ENCODE data around the gene ME3. TPM values are rescaled to one million over a fixed set of nuclear protein-coding genes. Genes with fewer than 3 reads are reported as not detected.

Gene ME3
- total RNA-seq, 1 experiment from 2014 or later: not detected

DNA sequence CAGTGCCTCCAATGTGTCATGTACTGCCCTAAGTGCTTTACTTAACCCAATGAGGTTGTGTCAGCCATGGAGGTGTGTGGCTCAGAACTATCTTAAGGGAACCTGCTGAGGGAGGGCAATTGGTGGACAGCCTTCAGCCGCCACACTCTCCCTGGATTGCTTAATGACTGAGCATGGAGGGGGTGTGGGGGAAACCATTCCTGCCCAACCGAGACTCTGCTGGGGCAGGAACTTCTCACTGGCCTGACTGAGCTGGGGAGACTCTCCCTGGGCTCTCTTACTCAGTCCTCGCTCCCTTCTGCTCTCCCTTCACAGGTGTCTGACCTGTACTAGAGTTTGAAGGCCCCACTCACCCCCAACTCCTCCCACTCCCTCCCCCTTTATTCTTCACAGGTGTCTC lies 183.0 kb downstream of the ME3 start:
- no peak for DNase-seq (ENCODE audit: low spot score)

DNA sequence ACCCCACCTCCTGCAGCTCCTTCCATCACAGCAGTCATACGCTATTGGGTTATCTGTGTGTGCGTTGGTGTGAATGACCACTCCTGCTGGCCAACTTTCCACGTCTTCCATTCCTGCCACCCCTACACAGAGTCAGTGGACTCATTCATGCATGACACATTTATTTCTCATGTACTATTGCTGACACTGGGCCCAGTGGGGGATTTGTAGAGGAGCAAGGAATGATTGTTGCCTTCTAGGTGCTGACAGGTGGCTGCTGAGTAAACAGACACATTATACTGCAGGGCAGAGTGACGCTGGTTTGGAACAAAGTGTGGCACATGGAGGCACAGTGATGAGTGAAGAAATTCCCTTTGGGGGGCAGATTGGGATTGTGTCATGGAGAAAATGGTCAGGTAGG lies 183.9 kb downstream of the ME3 start:
- DNase-seq (ENCODE audit: low spot score): no peak

DNA sequence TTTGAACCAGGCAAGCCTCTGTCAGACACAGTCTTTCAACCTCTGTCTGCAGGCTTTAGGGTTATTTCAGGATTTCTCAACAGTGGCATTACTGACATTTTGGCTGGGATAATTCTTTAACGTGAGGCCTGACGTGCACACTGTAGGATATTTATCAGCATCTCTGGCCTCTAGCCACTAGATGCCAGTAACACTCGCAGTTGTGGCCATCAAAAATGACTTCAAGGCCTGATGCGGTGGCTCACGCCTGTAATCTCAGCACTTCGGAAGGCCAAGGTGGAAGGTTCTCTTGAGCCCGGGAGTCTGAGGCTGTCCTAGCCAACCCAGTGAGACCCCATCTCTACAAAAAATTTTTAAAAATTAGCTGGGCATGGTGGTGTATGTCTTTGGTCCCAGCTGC lies 184.7 kb downstream of the ME3 start:
- DNase-seq (ENCODE audit: low spot score): no peak

DNA sequence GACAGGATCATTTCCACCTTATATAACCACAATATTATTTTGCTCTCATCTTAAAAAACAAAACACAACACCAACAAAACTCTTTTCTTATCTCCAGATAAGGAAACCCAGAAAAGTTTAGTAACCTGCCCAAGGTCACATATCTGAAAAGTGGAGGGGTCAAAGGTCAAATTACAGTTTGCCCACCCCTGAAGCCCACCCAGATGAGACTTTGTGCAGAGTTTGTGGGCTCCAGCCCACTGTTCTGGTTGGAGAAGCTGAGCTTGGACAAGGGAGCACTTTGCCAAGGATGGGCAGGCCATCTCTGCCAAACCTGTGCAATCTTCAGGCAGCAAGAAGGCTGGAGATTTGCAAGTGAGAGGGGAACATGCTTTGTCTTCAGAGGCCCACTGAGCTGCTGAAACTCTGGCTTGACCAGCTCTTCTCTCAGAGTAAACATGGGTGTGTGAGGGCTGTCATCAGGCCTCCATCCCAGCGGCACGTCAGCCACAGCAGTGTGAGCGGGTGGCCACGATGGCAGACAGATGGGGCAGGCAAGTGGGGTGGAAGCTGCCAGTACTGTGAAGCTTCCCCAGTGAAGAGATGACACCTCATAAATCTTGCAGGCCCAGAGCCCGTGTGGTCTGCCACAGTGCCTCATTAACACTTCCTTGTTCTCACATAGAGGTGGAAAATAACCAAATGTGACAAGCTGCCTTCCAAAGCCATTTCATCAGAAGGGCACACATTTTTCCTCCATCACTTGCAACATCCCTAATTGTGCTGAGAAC lies 186.0 kb downstream of the ME3 start:
- no peak for DNase-seq (ENCODE audit: low spot score)

DNA sequence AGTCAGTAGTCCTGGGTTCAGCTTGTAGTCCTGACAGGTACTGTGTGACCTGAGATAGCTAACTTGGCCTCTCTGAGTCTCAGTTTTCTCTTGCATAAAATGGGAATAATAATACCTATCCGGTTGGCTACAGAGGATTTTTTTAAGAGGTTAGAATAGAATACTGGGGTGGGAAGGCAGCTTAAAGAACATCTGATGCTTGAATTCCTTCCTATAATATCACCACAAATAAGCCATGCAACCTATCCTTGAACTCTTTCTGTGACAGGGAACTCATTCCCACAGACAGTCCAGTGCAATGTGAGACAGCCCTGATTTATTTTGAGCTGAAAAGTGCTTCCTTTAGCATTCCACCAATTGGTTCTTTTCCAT lies 187.6 kb downstream of the ME3 start:
- no peak for DNase-seq (ENCODE audit: low spot score)

- peak; percentile 85 for DNase-seq (ENCODE audit: low spot score)
These were observed 188.2 kb downstream of the ME3 start for GRCh38 chr11:86483940-86484794.

GRCh38 chr11:86483610-86483939 lies 188.8 kb downstream of the ME3 start:
- no peak for DNase-seq (ENCODE audit: low spot score)

DNA sequence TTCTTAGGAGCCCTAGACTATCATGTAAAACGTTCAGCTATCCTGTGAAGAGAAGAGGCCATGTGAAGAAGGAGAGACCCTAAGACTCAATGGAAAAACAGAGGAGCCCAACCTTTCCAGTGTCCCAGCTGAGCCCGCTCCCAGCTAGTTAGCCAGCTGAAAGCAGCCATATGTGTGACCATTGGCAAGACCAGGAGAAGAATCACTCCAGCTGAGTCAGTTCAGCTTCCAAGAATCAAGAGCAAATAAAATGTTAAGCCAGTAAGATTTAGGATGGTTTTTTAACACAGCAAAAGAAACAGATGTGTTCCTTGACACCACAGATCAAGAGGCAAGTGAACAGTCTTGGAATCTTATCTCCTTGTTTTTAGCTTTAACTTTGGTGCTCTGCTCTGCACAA lies 189.7 kb downstream of the ME3 start:
- DNase-seq (ENCODE audit: low spot score): no peak

DNA sequence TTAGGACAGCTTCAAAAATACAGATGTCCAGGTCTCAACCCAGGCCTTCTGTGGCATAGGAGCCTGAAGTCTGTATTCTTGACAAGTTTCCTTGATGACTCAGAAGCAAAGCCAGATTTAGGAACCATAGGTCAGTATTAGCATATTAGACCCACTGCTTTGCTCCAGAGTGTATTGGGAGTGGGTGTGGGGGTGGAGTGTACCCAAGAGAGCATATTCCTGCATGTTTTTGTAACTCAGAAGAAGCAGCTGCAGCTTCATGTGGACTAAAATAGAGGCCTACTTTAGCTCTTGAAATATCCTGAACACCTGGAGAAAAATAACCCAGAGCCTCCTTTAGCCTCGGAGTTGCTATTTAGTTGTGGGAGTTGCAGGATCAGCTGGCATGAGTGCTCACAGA lies 191.0 kb downstream of the ME3 start:
- DNase-seq (ENCODE audit: low spot score): no peak

DNA sequence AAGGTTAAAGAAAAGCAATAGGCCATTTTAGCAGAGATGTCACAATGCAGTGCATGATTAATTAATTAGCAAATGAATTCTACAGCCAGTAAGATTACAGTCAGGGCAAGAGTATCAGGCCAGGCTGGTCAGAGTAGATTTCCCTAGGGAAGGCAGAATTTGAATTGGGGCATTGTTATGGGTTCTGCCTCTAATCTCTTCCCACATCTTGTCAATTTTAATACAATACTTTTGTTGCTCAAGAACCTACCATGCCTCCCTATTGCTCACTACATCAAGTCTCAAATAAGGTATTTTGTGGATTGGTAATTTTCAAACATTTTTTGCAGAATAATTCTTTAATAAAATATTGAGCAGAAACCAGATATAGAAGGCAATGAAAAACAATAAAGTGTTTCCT lies 194.1 kb downstream of the ME3 start:
- no peak for DNase-seq (ENCODE audit: low spot score)

- peak; percentile 34 for DNase-seq (ENCODE audit: low spot score)
These were observed 194.8 kb downstream of the ME3 start for GRCh38 chr11:86477495-86478155.

GRCh38 chr11:86476109-86476861 lies 196.1 kb downstream of the ME3 start:
- no peak for DNase-seq (ENCODE audit: low spot score)

DNA sequence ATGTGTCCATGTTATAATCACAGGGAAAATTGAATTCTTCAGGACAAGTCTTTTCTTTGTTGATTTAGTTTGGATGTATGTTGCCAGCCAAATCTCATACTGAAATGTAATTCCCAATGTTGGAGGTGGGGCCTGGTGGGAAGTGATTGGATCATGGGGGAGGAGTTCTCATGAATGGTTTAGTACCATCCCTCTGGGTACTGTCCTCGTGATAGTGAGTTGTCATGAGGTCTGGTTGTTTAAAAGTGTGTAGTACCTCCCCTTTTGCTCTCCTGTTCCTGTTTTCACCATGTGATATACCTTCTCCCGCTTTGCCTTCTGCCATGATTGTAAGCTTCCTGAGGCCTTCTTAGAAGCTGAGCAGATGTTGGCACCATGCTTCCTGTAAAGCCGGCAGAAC lies 197.4 kb downstream of the ME3 start:
- no peak for DNase-seq (ENCODE audit: low spot score)

DNA sequence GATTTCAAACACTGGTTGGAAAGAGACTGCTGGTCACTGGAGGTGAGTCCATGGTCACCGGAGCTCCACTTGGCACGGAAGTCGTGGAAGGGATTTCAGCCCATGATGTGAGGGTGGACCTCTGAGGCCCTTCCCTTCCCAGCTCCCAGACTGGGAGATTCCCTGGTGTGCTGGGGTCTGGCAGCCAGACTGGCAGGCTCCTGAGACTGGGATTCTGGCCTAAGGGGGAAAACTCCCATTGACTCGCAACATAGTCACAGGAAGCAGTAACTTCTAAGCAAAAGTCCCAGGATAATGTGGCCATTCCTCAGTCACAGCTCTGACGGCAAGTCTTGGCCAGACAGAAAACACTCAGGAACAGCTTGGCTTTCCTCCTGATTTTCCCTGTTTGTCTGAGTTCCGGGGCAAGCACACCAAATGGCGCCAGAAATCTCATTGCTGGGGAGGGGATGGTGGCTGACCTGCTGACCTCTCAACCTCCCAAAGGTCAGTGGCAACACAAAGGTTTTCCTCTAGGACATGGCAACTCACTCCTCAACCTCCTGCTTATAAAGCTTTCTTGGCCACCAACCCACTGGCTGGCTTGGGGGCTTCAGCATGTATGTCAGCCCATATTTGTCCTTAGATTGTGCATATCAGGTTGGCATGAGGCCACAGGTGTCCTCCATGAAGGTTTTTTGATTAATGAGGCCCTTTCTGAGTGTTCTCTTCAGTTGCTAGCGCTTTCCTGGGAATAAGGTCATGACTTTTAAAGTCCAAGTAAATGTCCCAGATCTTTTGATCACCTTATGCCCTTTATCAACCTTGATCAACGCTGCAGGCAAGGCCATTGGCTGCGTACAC lies 198.2 kb downstream of the ME3 start:
- DNase-seq (ENCODE audit: low spot score): no peak

DNA sequence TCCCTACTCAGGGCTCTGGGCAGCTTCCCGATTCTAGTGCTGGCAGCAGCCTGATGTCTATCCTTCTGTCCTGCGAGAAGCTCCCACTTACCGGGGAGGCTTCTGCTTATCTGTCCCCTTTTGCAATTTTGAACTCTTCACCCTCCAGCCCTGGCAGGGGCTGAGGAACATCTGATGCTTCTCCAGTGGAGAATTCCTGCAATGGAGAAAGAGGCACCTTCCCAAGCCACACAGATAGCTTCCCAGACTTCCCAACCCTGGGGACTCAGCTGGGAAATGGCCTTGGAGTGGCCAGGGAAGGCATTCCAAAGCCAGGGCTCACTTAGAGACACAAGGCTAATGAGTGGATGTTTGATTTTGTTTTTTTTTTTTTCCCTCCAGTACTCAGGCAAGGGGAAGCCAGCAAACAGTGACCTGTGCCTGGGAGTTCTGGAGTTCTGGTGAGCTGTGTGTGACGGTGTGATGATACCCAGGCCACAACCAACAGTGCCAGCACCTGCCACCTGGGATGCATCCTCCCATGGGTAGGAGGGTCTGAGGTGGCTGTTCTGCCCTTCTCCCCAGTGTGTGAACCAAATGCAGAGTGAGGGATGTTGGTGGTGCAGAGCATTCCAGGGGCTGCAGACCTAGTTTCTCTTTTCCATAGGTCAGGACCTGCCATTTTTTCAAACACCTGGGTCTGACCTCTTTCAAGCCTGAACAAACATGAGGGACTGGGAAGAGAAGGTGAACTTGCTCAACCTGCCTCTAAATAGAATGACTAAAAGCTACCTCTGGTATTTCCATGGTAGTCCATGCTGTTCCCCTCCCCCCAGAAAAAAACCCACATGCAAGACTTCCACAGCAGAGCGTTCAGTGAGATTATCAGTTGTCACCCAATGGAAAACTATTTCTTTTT lies 202.7 kb downstream of the ME3 start:
- no peak for DNase-seq (ENCODE audit: low spot score)

GRCh38 chr11:86468169-86468568 lies 204.2 kb downstream of the ME3 start:
- no peak for DNase-seq (ENCODE audit: low spot score)

DNA sequence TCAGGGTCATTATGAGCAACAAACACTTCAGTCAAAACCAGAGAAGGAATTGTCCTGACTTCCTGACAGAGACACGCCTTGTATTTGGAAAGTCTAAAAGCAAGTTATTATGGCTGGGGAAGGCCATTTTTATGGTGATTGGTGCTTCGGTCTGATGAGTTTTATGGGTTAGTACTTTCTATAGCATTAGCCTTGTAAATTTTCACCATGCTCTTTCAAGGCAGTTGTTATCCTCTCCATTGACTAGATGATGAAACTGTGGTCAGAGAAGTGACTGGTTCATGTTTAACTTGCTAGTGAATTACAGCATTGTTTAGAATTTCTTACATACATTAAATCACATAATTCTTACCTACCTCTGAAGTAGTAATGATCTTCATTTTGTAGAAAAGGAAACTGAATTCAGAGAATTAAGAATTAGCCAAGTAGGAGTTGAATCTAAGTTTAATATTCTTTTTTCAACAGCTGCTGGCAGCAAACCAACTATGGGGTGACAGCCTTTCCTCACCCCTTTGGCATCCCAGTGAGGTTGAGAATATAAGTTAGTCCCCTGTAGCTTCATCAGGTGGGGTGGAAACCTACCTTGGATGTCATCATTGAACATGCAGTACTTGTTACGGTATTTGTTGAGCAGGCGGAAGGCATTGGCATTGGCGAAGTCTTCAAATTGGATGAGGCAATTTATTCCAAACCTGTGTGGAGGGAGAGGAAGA lies 207.8 kb downstream of the ME3 start:
- no peak for DNase-seq (ENCODE audit: low spot score)

DNA sequence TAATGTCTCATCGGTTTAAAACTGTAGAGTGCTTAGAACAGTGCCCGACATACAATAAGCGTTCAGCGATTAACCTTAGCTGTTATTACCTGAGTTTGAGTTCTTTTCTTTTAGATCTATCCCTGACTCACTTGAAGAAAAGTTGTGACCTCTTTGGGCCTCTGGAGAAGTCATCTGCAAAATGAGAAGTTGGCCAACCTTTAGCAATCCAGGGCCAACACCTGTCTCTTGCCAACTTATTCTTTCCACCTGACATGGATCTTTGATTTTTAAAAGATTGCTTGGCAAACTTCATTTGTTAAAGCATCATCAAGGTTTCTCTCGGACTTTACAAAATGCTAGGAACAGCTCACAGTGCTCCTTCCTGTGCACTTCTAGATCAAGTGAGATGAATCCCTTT lies 208.5 kb downstream of the ME3 start:
- DNase-seq (ENCODE audit: low spot score): no peak

GRCh38 chr11:86463120-86463519 lies 209.3 kb downstream of the ME3 start:
- no peak for DNase-seq (ENCODE audit: low spot score)

Measured in H4 (cell line).